Lower leg skin (tissue), 3 donors: ENCODE measurements around the gene KLHL17.

Source experiments
- CTCF ChIP-seq, 3 donors: fragments of 450-650 bp; IDR thresholded peaks; one replicate each; pipeline ENCODE4 v1.5.1; 2016; ENCODE audit warnings: antibody characterized with exemption in 3 of 3, mild to moderate bottlenecking in 3 of 3, moderate library complexity in 2 of 3
- POLR2A ChIP-seq, 2 donors: fragments of 450-650 bp; IDR thresholded peaks; one replicate each; pipeline ENCODE4 v1.6.1; 2016 to 2017; ENCODE audit warnings: antibody characterized with exemption in 2 of 2, mild to moderate bottlenecking in 1 of 2, moderate library complexity in 1 of 2

GRCh38 chr1:920010-920409 is 40.4 kb upstream of the KLHL17 start:
- TF ChIP-seq CTCF (IDR thresholded peaks at IDR 0.05) (no peak), POLR2A (IDR thresholded peaks at IDR 0.05) (no peak)
